OCI-LY7 (cell line): ENCODE results near the gene ROBO1. TPM values are rescaled to one million over a fixed set of nuclear protein-coding genes. Genes with fewer than 3 reads are reported as not detected.
A peak's percentile ranks its signal among the peaks of the same experiment; 100 is the strongest.
"Not testable (repeated sequence)": the region's sequence is repeated elsewhere in the genome, so short reads cannot be mapped to it uniquely, and the experiment has no call there.

ENCODE experiments used
- BruUV-seq: library from RNA; stranded (reverse); fragments of 400-500 nt; replicated peaks from 2 replicates; lab custom pipeline; 2021; lab: Mats Ljungman, UMichigan
- CTCF ChIA-PET: fragments of 300-600 bp; sonication (Branson Sonifier 250); formaldehyde crosslinking; loops from one replicate; lab custom pipeline; 2022; ENCODE audit warnings: antibody characterized with exemption; ENCODE audit not compliant: unreplicated experiment; lab: Charles Lee
- POLR2A ChIA-PET: fragments of 300-600 bp; sonication (Branson Sonifier 250); formaldehyde crosslinking; loops from one replicate; lab custom pipeline; 2022; ENCODE audit warnings: antibody characterized with exemption; lab: Charles Lee
- DNase-seq: peaks from one replicate; pipeline ENCODE4 v3.0.0-alpha.2; 2015; ENCODE audit warnings: low spot score
- H2AFZ ChIP-seq: fragments of 200-600 bp; sonication (generic), shearing (Covaris generic); 2 replicates; pipeline ENCODE4 v1.6.1; 2014; ENCODE audit warnings: mild to moderate bottlenecking, antibody characterized with exemption, low read length, moderate library complexity
- H3K27ac ChIP-seq: fragments of 200-600 bp; sonication (generic); 2 replicates; pipeline ENCODE4 v1.5.1; 2014; ENCODE audit warnings: mixed run types, low read depth, mild to moderate bottlenecking, moderate library complexity, low read length, inconsistent platforms; ENCODE audit not compliant: poor library complexity, severe bottlenecking
- H3K36me3 ChIP-seq: fragments of 200-600 bp; sonication (generic); 2 replicates; pipeline ENCODE4 v1.6.1; 2014; ENCODE audit warnings: mild to moderate bottlenecking, antibody characterized with exemption, low read length, moderate library complexity, mixed read lengths; ENCODE audit not compliant: insufficient read depth
- H3K4me1 ChIP-seq: fragments of 200-600 bp; sonication (generic); 2 replicates; pipeline ENCODE4 v1.5.1; 2014; ENCODE audit warnings: mild to moderate bottlenecking, low read length; ENCODE audit not compliant: insufficient read depth, poor library complexity, severe bottlenecking
- H3K4me2 ChIP-seq: fragments of 200-600 bp; sonication (generic); 2 replicates; pipeline ENCODE4 v1.6.1; 2014; ENCODE audit warnings: mild to moderate bottlenecking, low read length
- H3K4me3 ChIP-seq: fragments of 200-600 bp; sonication (generic); 2 replicates; pipeline ENCODE4 v1.5.1; 2014; ENCODE audit warnings: mild to moderate bottlenecking, low read depth, low read length; ENCODE audit not compliant: poor library complexity, severe bottlenecking
- H3K79me2 ChIP-seq: fragments of 200-600 bp; sonication (generic); 2 replicates; pipeline ENCODE4 v1.6.1; 2016; ENCODE audit warnings: low read depth, mild to moderate bottlenecking, low read length, moderate library complexity, mixed read lengths; ENCODE audit not compliant: insufficient read depth
- H3K9me2 ChIP-seq: fragments of 200-600 bp; sonication (generic); 2 replicates; pipeline ENCODE4 v1.6.1; 2016; ENCODE audit warnings: mild to moderate bottlenecking, low read length, mixed read lengths; ENCODE audit not compliant: insufficient read depth
- H3K9me3 ChIP-seq: fragments of 200-600 bp; sonication (generic); 2 replicates; pipeline ENCODE4 v1.6.1; 2014; ENCODE audit warnings: mild to moderate bottlenecking, mixed run types, low read length, mixed read lengths
- H4K20me1 ChIP-seq: fragments of 200-600 bp; sonication (generic); 2 replicates; pipeline ENCODE4 v1.6.1; 2014; ENCODE audit warnings: mild to moderate bottlenecking, antibody characterized with exemption, low read length, moderate library complexity, mixed read lengths; ENCODE audit not compliant: insufficient read depth
- CTCF ChIP-seq: fragments of 200-600 bp; sonication (generic); conservative IDR thresholded peaks from 2 replicates; pipeline ENCODE4 v1.5.1; 2014; ENCODE audit warnings: mild to moderate bottlenecking, antibody characterized with exemption, low read length, moderate library complexity, mixed read lengths
- EZH2phosphoT487 ChIP-seq: fragments of 200-600 bp; sonication (generic); IDR thresholded peaks from 2 replicates; pipeline ENCODE4 v1.6.1; 2018; ENCODE audit warnings: low read depth, borderline replicate concordance, mild to moderate bottlenecking, mixed run types, antibody characterized with exemption, low read length, moderate library complexity, mixed read lengths
- intact Hi-C: fragments of 100-400 bp; cut with micrococcal nuclease; formaldehyde crosslinking; loops from one replicate; pipeline ENCODE4 v1.10.0; 2022; ENCODE audit not compliant: unreplicated experiment
- total RNA-seq, 2 experiments: library from RNA; depleted of rRNA in 1 of 2; stranded (reverse); fragments of >200 nt in 1 of 2; shearing (Covaris generic) in 1 of 2; gene quantifications; 2 replicates each; pipeline ENCODE4 v1.2.3, GENCODE V29; 2014 to 2022

The ROBO1 gene
- total RNA-seq, 2 experiments from 2014 or later, result not detected

- intact Hi-C loops, result no loop called here
- TF ChIP-seq EZH2phosphoT487, result no peak
- no peak for TF ChIP-seq CTCF
- no peaks in the 10 kb centered on the region for H3K79me2 ChIP-seq
- no peak overlapping the region for H3K4me3 ChIP-seq
- no peaks in the 10 kb centered on the region for H3K4me1 ChIP-seq
- ChIA-PET CTCF (no interaction called here), POLR2A (no interaction called here)
- no peak overlapping the region for H3K27ac ChIP-seq
- H2AFZ ChIP-seq, result no peak overlapping the region
- no peaks in the 10 kb centered on the region for H3K36me3 ChIP-seq
- DNase-seq, result no peak
- BruUV-seq, result no TSS peak
- H3K9me3 ChIP-seq, result no peaks in the 10 kb centered on the region
- no peaks in the 10 kb centered on the region; the same call in 1 of the 2 replicates for H3K9me2 ChIP-seq
- H3K4me2 ChIP-seq, result no peak overlapping the region
- no peaks in the 10 kb centered on the region for H4K20me1 ChIP-seq
Observed at GRCh38 chr3:79808515-79808914, 40.7 kb upstream of the ROBO1 start.

- H3K9me3 ChIP-seq, H2AFZ ChIP-seq, H3K9me2 ChIP-seq, H4K20me1 ChIP-seq, BruUV-seq, H3K4me3 ChIP-seq, H3K4me2 ChIP-seq, intact Hi-C loops, H3K27ac ChIP-seq, H3K36me3 ChIP-seq, DNase-seq, H3K4me1 ChIP-seq, H3K79me2 ChIP-seq, CTCF ChIA-PET: not testable (repeated sequence)
- POLR2A ChIA-PET, result interaction anchor here (0.6 kb wide), 1 partner anchor 1860 kb away, joined by 3 read pairs; no protein-coding TSS in a partner anchor
- TF ChIP-seq CTCF, result 0 out of 2 replicates have a peak, but pooled peaks have one; percentile 18
Observed at GRCh38 chr3:79790177-79790576, 22.4 kb upstream of the ROBO1 start.

- Histone ChIP-seq H3K79me2 (no peaks in the 10 kb centered on the region), H3K36me3 (no peaks in the 10 kb centered on the region), H3K4me3 (no peak overlapping the region), H2AFZ (no peak overlapping the region), H3K9me2 (no peaks in the 10 kb centered on the region), H3K9me3 (0 out of 2 replicates have a peak, but pooled peaks cover 4% of the 10 kb centered on the region), H4K20me1 (no peaks in the 10 kb centered on the region), H3K4me2 (no peak overlapping the region), H3K27ac (no peak overlapping the region), H3K4me1 (no peaks in the 10 kb centered on the region)
- TF ChIP-seq EZH2phosphoT487 (no peak), CTCF (no peak)
- POLR2A ChIA-PET, result no interaction called here
- CTCF ChIA-PET, result no interaction called here
- intact Hi-C loops, result no loop called here
- no peak for DNase-seq
- BruUV-seq, result no TSS peak
Observed at GRCh38 chr3:79773291-79773690, 5.5 kb upstream of the ROBO1 start.
